IMR-90 (cell line): ENCODE data around the gene MIER1. TPM values are rescaled to one million over a fixed set of nuclear protein-coding genes. Genes with fewer than 3 reads are reported as not detected.

Experiments used
- ATAC-seq: fragments of 200-7000 bp; cut with Tn5 transposase; 2 replicates; pipeline ENCODE4 v1.9.1; 2020; ENCODE audit warnings: low read depth, mild to moderate bottlenecking, moderate library complexity
- BruUV-seq: library from RNA; stranded (reverse); fragments of 400-500 nt; replicated peaks from 2 replicates; lab custom pipeline; 2021; lab: Mats Ljungman, UMichigan
- CTCF ChIA-PET: fragments of 300-600 bp; formaldehyde crosslinking; extraction: SDS; loops from one replicate; lab custom pipeline; 2021; ENCODE audit warnings: antibody characterized with exemption; lab: Yijun Ruan, JAX
- POLR2A ChIA-PET: fragments of 300-600 bp; sonication (Branson Sonifier 250); formaldehyde crosslinking; loops from one replicate; lab custom pipeline; 2022; ENCODE audit warnings: antibody characterized with exemption; ENCODE audit not compliant: unreplicated experiment; lab: Charles Lee
- DNase-seq: peaks from one replicate; pipeline ENCODE4 v3.0.0; 2013
- H2AFZ ChIP-seq: replicated peaks from 2 replicates; pipeline ENCODE3; 2013; ENCODE audit warnings: low read length, mild to moderate bottlenecking; ENCODE audit not compliant: poor library complexity
- H2AK5ac ChIP-seq: 2 replicates; pipeline ENCODE4 v1.6.1; 2013; ENCODE audit warnings: low read depth, low read length, inconsistent platforms
- H2AK9ac ChIP-seq: replicated peaks from 2 replicates; pipeline ENCODE3; 2013; ENCODE audit warnings: mild to moderate bottlenecking, low read depth, low read length, moderate library complexity; ENCODE audit not compliant: poor library complexity
- H2BK120ac ChIP-seq: 2 replicates; pipeline ENCODE4 v1.6.1; 2013; ENCODE audit warnings: low read depth, low read length, inconsistent platforms
- H2BK15ac ChIP-seq: 3 replicates; pipeline ENCODE4 v1.6.1; 2013; ENCODE audit warnings: low read depth, low read length, inconsistent platforms
- H2BK20ac ChIP-seq: 2 replicates; pipeline ENCODE4 v1.6.1; 2013; ENCODE audit warnings: low read depth, mild to moderate bottlenecking, inconsistent platforms, low read length, moderate library complexity
- H2BK5ac ChIP-seq: 2 replicates; pipeline ENCODE4 v1.6.1; 2013; ENCODE audit warnings: mild to moderate bottlenecking, low read depth, low read length, inconsistent platforms; ENCODE audit not compliant: poor library complexity, severe bottlenecking
- H3K14ac ChIP-seq: replicated peaks from 2 replicates; pipeline ENCODE4 v1.6.1; 2013; ENCODE audit warnings: low read depth, low read length, inconsistent platforms
- H3K18ac ChIP-seq: 2 replicates; pipeline ENCODE4 v1.6.1; 2013; ENCODE audit warnings: low read depth, low read length, control low read depth
- H3K23ac ChIP-seq: 2 replicates; pipeline ENCODE4 v1.6.1; 2013; ENCODE audit warnings: low read depth, low read length, inconsistent platforms
- H3K27ac ChIP-seq: 2 replicates; pipeline ENCODE4 v1.5.1; 2013; ENCODE audit warnings: mild to moderate bottlenecking, control low read depth, low read length; ENCODE audit not compliant: insufficient read depth
- H3K27me3 ChIP-seq: 2 replicates; pipeline ENCODE4 v1.6.1; 2013; ENCODE audit warnings: low read length; ENCODE audit not compliant: control insufficient read depth, insufficient read depth
- H3K36me3 ChIP-seq: 2 replicates; pipeline ENCODE4 v1.6.1; 2013; ENCODE audit warnings: low read length, mixed read lengths; ENCODE audit not compliant: control insufficient read depth, insufficient read depth
- H3K4ac ChIP-seq: 2 replicates; pipeline ENCODE4 v1.6.1; 2013; ENCODE audit warnings: low read depth, low read length, inconsistent platforms
- H3K4me1 ChIP-seq: 2 replicates; pipeline ENCODE4 v1.6.1; 2013; ENCODE audit warnings: low read length, mixed read lengths; ENCODE audit not compliant: control insufficient read depth, insufficient read depth
- H3K4me2 ChIP-seq: 2 replicates; pipeline ENCODE4 v1.6.1; 2013; ENCODE audit warnings: low read depth, mild to moderate bottlenecking, control low read depth, low read length, moderate library complexity
- H3K4me3 ChIP-seq: 2 replicates; pipeline ENCODE4 v1.5.1; 2013; ENCODE audit warnings: low read depth, mild to moderate bottlenecking, control low read depth, low read length, moderate library complexity; ENCODE audit not compliant: insufficient read depth
- H3K56ac ChIP-seq: 2 replicates; pipeline ENCODE4 v1.6.1; 2013; ENCODE audit warnings: low read length, inconsistent platforms; ENCODE audit not compliant: insufficient read depth; ENCODE audit errors: extremely low read depth
- H3K79me1 ChIP-seq, 2 experiments: 2 replicates each; pipeline ENCODE4 v1.6.1; 2013; ENCODE audit warnings: low read length in 2 of 2, inconsistent platforms in 1 of 2, low read depth in 1 of 2
- H3K9ac ChIP-seq: 2 replicates; pipeline ENCODE4 v1.6.1; 2013; ENCODE audit warnings: low read depth, low read length, control low read depth
- H3K9me1 ChIP-seq: 2 replicates; pipeline ENCODE4 v1.6.1; 2013; ENCODE audit warnings: low read length, inconsistent platforms; ENCODE audit not compliant: insufficient read depth
- H3K9me3 ChIP-seq: 2 replicates; pipeline ENCODE4 v1.6.1; 2013; ENCODE audit warnings: low read length; ENCODE audit not compliant: control insufficient read depth, insufficient read depth
- H4K20me1 ChIP-seq: 2 replicates; pipeline ENCODE4 v1.6.1; 2013; ENCODE audit warnings: low read length, inconsistent platforms; ENCODE audit not compliant: insufficient read depth
- H4K5ac ChIP-seq: 2 replicates; pipeline ENCODE4 v1.6.1; 2013; ENCODE audit warnings: mild to moderate bottlenecking, low read depth, low read length, control low read depth
- H4K8ac ChIP-seq, 2 experiments: 2 replicates each; pipeline ENCODE4 v1.6.1; 2013; ENCODE audit warnings: low read depth in 2 of 2, low read length in 2 of 2, control low read depth in 1 of 2, inconsistent platforms in 1 of 2
- H4K91ac ChIP-seq: 2 replicates; pipeline ENCODE4 v1.6.1; 2013; ENCODE audit warnings: low read depth, low read length, inconsistent platforms; ENCODE audit not compliant: insufficient read depth
- BHLHE40 ChIP-seq: fragments of 150-350 bp; IDR thresholded peaks from 2 replicates; pipeline ENCODE4 v1.6.1; 2016; ENCODE audit warnings: mild to moderate bottlenecking, low read depth, low read length
- CEBPB ChIP-seq: IDR thresholded peaks from 2 replicates; pipeline ENCODE4 v1.6.1; 2012; ENCODE audit warnings: low read depth, low read length, improper control_type of control experiment
- CHD1 ChIP-seq: IDR thresholded peaks from 2 replicates; pipeline ENCODE4 v1.6.1; 2012; ENCODE audit warnings: low read depth, low read length, improper control_type of control experiment
- FOS ChIP-seq: fragments of 150-350 bp; IDR thresholded peaks from 2 replicates; pipeline ENCODE4 v1.6.1; 2016; ENCODE audit warnings: low read depth, low read length
- MAFK ChIP-seq: IDR thresholded peaks from 2 replicates; pipeline ENCODE4 v1.6.1; 2012; ENCODE audit warnings: low read depth, low read length, improper control_type of control experiment
- MAZ ChIP-seq: IDR thresholded peaks from 2 replicates; pipeline ENCODE4 v1.6.1; 2012; ENCODE audit warnings: low read depth, mild to moderate bottlenecking, low read length, improper control_type of control experiment, moderate library complexity, borderline replicate concordance
- MXI1 ChIP-seq: IDR thresholded peaks from 2 replicates; pipeline ENCODE4 v1.6.1; 2012; ENCODE audit warnings: low read depth, mild to moderate bottlenecking, low read length, moderate library complexity, borderline replicate concordance
- NFE2L2 ChIP-seq: fragments of 150-350 bp; IDR thresholded peaks from 2 replicates; pipeline ENCODE4 v1.6.1; 2016; ENCODE audit warnings: low read depth, mild to moderate bottlenecking, low read length
- POLR2A ChIP-seq: IDR thresholded peaks from 2 replicates; pipeline ENCODE4 v1.6.1; 2012; ENCODE audit warnings: mild to moderate bottlenecking, low read depth, low read length
- RAD21 ChIP-seq: IDR thresholded peaks from 2 replicates; pipeline ENCODE4 v1.6.1; 2012; ENCODE audit warnings: low read length, improper control_type of control experiment
- RCOR1 ChIP-seq: IDR thresholded peaks from 2 replicates; pipeline ENCODE4 v1.6.1; 2012; ENCODE audit warnings: mild to moderate bottlenecking, low read length, improper control_type of control experiment; ENCODE audit not compliant: insufficient replicate concordance
- RFX5 ChIP-seq: IDR thresholded peaks from 2 replicates; pipeline ENCODE4 v1.8.0; 2012; ENCODE audit warnings: low read depth, mild to moderate bottlenecking, low read length, moderate library complexity
- SMC3 ChIP-seq: fragments of 150-350 bp; IDR thresholded peaks from 2 replicates; pipeline ENCODE4 v1.6.1; 2016; ENCODE audit warnings: low read depth, mild to moderate bottlenecking, antibody characterized with exemption, low read length, moderate library complexity
- WGBS, 2 experiments: methylation state at CpG; one replicate each; pipeline versions ENCODE4 v1.1.5 to v1.1.7; 2013; ENCODE audit warnings: missing lambda C conversion rate in 2 of 2; ENCODE audit not compliant: insufficient read length in 1 of 2; ENCODE audit errors: extremely low coverage in 2 of 2; 5-methylcytosine and 5-hydroxymethylcytosine counted together
- dilution Hi-C: fragments of 300-500 bp; cut with HindIII; formaldehyde crosslinking; loops from one replicate; pipeline ENCODE4 v1.14.3; 2018; ENCODE audit warnings: low sequenced_read_pairs; ENCODE audit not compliant: unreplicated experiment
- in situ Hi-C: fragments of 300-500 bp; cut with MboI; formaldehyde crosslinking; loops from 3 replicates; pipeline ENCODE4 v1.14.3; 2019; ENCODE audit warnings: low sequenced_read_pairs, inconsistent platforms, mixed read lengths
- intact Hi-C: fragments of 100-400 bp; cut with micrococcal nuclease; formaldehyde crosslinking; loops from 2 replicates; pipeline ENCODE4 v1.10.0; 2022
- polyA plus RNA-seq, 3 experiments: library from polyadenylated mRNA; depleted of rRNA; stranded (reverse); fragments of >200 nt; gene quantifications; 2 replicates each; pipeline ENCODE4 v1.2.3, GENCODE V29; 2012; ENCODE audit warnings: low replicate concordance in 1 of 3
- total RNA-seq: library from RNA; depleted of rRNA; stranded (reverse); fragments of >200 nt; gene quantifications from 2 replicates; pipeline ENCODE4 v1.2.3, GENCODE V29; 2012
- TF ChIP-seq, protein P1 (sequence below): fragments of 150-350 bp; IDR thresholded peaks from 2 replicates; pipeline ENCODE4 v1.6.1; 2016; ENCODE audit warnings: low read depth, mild to moderate bottlenecking, low read length, moderate library complexity, borderline replicate concordance
- TF ChIP-seq, protein P2 (sequence below): conservative IDR thresholded peaks from 2 replicates; pipeline ENCODE4 v1.5.1; 2012; ENCODE audit warnings: mild to moderate bottlenecking, low read depth, low read length, improper control_type of control experiment
- TF ChIP-seq, protein P3 (sequence below): fragments of 150-350 bp; IDR thresholded peaks from 2 replicates; pipeline ENCODE4 v1.6.1; 2017; ENCODE audit warnings: mild to moderate bottlenecking, antibody characterized with exemption, low read length, low read depth

Gene MIER1
- total and polyA plus RNA-seq, 2 of the 4 experiments (the other 2 are of a cell fraction) = 5.0 to 11.5 TPM

- peak; percentile 73 for DNase-seq
- Histone ChIP-seq H4K5ac (no peak overlapping the region), H3K56ac (no peak overlapping the region), H3K18ac (no peak overlapping the region), H3K27me3 (no peaks in the 10 kb centered on the region), H2BK5ac (no peak overlapping the region), H3K4ac (no peak overlapping the region), H3K36me3 (peaks cover 5% of the 10 kb centered on the region), H3K14ac (no peak overlapping the region), H3K4me2 (no peak overlapping the region), H3K23ac (no peak overlapping the region), H2BK20ac (no peak overlapping the region), H2AK9ac (no peak overlapping the region), H3K27ac (no peak overlapping the region), H2AK5ac (no peak overlapping the region), H2BK120ac (no peak overlapping the region), H2AFZ (no peak overlapping the region), H4K91ac (no peak overlapping the region), H3K4me1 (peaks cover 9% of the 10 kb centered on the region), H3K9me1 (peaks cover 6% of the 10 kb centered on the region), H3K9ac (no peak overlapping the region), H3K4me3 (no peak overlapping the region), H4K20me1 (peaks cover 49% of the 10 kb centered on the region), H3K79me1 (peaks cover 13 to 54% of the 10 kb centered on the region in 2 experiments), H4K8ac (no peak overlapping the region), H3K9me3 (no peaks in the 10 kb centered on the region), H2BK15ac (no peak overlapping the region)
- no TSS peak for BruUV-seq
- no CpG with 5 or more reads among the region's 1 CpG for WGBS, 2 experiments
- ChIA-PET CTCF (no interaction called here), POLR2A (no interaction called here)
- TF ChIP-seq RCOR1 = no peak
- no peak for TF ChIP-seq MAZ
- no peak for TF ChIP-seq POLR2A
- no peak for TF ChIP-seq CHD1
- TF ChIP-seq, protein P1, sequence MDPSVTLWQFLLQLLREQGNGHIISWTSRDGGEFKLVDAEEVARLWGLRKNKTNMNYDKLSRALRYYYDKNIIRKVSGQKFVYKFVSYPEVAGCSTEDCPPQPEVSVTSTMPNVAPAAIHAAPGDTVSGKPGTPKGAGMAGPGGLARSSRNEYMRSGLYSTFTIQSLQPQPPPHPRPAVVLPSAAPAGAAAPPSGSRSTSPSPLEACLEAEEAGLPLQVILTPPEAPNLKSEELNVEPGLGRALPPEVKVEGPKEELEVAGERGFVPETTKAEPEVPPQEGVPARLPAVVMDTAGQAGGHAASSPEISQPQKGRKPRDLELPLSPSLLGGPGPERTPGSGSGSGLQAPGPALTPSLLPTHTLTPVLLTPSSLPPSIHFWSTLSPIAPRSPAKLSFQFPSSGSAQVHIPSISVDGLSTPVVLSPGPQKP = no peak
- TF ChIP-seq BHLHE40 = no peak
- TF ChIP-seq RAD21 = no peak
- TF ChIP-seq FOS = no peak
- TF ChIP-seq MXI1 = no peak
- TF ChIP-seq, protein P2, sequence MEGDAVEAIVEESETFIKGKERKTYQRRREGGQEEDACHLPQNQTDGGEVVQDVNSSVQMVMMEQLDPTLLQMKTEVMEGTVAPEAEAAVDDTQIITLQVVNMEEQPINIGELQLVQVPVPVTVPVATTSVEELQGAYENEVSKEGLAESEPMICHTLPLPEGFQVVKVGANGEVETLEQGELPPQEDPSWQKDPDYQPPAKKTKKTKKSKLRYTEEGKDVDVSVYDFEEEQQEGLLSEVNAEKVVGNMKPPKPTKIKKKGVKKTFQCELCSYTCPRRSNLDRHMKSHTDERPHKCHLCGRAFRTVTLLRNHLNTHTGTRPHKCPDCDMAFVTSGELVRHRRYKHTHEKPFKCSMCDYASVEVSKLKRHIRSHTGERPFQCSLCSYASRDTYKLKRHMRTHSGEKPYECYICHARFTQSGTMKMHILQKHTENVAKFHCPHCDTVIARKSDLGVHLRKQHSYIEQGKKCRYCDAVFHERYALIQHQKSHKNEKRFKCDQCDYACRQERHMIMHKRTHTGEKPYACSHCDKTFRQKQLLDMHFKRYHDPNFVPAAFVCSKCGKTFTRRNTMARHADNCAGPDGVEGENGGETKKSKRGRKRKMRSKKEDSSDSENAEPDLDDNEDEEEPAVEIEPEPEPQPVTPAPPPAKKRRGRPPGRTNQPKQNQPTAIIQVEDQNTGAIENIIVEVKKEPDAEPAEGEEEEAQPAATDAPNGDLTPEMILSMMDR = no peak
- TF ChIP-seq NFE2L2 = no peak
- no peak for TF ChIP-seq MAFK
- no peak; the same call in 1 of the 2 replicates for TF ChIP-seq CEBPB
- TF ChIP-seq, protein P3, sequence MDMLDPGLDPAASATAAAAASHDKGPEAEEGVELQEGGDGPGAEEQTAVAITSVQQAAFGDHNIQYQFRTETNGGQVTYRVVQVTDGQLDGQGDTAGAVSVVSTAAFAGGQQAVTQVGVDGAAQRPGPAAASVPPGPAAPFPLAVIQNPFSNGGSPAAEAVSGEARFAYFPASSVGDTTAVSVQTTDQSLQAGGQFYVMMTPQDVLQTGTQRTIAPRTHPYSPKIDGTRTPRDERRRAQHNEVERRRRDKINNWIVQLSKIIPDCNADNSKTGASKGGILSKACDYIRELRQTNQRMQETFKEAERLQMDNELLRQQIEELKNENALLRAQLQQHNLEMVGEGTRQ = no peak
- TF ChIP-seq SMC3 = no peak
- TF ChIP-seq RFX5 = no peak
- intact Hi-C loops = no loop called here
- dilution Hi-C loops = no loop called here
- in situ Hi-C loops = loop anchor here (25.0 kb wide), 2 partner anchors 404 to 1129 kb away; partner anchors contain the start of gene SGIP1
- ATAC-seq = no peak
These were observed 16.2 kb downstream of the MIER1 start for GRCh38 chr1:66940981-66941380.
